Upper lobe of left lung (tissue), 4 donors: ENCODE data around the gene EPN1.

ENCODE experiments used
- EP300 ChIP-seq, 4 donors: sonication (generic); formaldehyde crosslinking; IDR thresholded peaks; one replicate each; pipeline ENCODE4 v1.5.1; 2017; ENCODE audit warnings: antibody characterized with exemption in 4 of 4, control low read depth in 2 of 4
- POLR2A ChIP-seq, 4 donors: fragments of 450-650 bp; IDR thresholded peaks; one replicate each; pipeline ENCODE4 v1.5.1; 2016 to 2017; ENCODE audit warnings: antibody characterized with exemption in 4 of 4, mild to moderate bottlenecking in 2 of 4
- POLR2AphosphoS5 ChIP-seq, 2 donors: sonication (generic); formaldehyde crosslinking; IDR thresholded peaks; one replicate each; pipeline ENCODE4 v1.5.1; 2017; ENCODE audit warnings: antibody characterized with exemption in 2 of 2
- TF ChIP-seq, protein P1 (sequence below), 6 experiments: fragments of 450-650 bp in 4 of 6; fragments of 200-600 bp in 2 of 6; sonication (generic) in 2 of 6; IDR thresholded peaks; one replicate each; pipeline ENCODE4 v1.5.1; 2016 to 2019; ENCODE audit warnings: antibody characterized with exemption in 6 of 6

DNA sequence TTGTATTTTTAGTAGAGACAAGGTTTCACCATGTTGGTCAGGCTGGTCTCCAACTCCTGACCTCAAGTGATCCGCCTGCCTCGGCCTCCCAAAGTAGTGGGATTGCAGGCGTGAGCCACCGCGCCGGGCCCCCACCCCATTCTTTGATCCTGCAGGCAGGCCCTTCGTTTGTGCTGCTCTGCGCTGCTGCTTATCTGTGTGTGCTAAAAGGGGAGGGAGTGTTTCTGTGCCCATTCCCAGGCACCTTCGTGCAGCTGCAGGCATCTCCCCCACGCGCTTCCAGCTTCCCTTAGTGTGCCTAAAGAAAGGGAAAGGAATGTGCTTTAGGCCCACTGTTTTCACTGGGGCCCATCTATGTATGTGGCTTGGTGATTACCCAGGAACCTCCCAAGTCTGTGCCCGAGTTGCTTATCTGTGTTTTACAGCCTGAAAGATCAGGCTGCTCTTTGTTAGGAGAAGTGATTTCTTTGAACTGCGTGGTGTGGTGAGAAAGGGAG, 27.2 kb downstream of the EPN1 start:
- TF ChIP-seq, protein P1, sequence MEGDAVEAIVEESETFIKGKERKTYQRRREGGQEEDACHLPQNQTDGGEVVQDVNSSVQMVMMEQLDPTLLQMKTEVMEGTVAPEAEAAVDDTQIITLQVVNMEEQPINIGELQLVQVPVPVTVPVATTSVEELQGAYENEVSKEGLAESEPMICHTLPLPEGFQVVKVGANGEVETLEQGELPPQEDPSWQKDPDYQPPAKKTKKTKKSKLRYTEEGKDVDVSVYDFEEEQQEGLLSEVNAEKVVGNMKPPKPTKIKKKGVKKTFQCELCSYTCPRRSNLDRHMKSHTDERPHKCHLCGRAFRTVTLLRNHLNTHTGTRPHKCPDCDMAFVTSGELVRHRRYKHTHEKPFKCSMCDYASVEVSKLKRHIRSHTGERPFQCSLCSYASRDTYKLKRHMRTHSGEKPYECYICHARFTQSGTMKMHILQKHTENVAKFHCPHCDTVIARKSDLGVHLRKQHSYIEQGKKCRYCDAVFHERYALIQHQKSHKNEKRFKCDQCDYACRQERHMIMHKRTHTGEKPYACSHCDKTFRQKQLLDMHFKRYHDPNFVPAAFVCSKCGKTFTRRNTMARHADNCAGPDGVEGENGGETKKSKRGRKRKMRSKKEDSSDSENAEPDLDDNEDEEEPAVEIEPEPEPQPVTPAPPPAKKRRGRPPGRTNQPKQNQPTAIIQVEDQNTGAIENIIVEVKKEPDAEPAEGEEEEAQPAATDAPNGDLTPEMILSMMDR (IDR thresholded peaks at IDR 0.05): no peak
- no peak for TF ChIP-seq POLR2A (IDR thresholded peaks at IDR 0.05)
- TF ChIP-seq POLR2AphosphoS5 (IDR thresholded peaks at IDR 0.05): no peak
- no peak for TF ChIP-seq EP300 (IDR thresholded peaks at IDR 0.05)
